GM13977 (cell line): Measurements from ENCODE around the gene CCDC149.

Experiments
- DNase-seq: peaks from one replicate; pipeline ENCODE4 v3.0.0; 2012; ENCODE audit warnings: low spot score
- in situ Hi-C: fragments of 300-500 bp; cut with MboI; formaldehyde crosslinking; loops from one replicate; pipeline ENCODE4 v1.12.0; 2022; ENCODE audit warnings: low sequenced_read_pairs, low pct_unique_long_range_greater_than_20kb, mixed read lengths, inconsistent platforms; ENCODE audit not compliant: unreplicated experiment
- TF ChIP-seq, protein P1 (sequence below): IDR thresholded peaks from 2 replicates; pipeline ENCODE4 v1.5.1; 2012; ENCODE audit warnings: mild to moderate bottlenecking, control low read depth; ENCODE audit not compliant: insufficient read depth; ENCODE audit errors: extremely low read depth, missing control alignments

The CCDC149 gene

DNA sequence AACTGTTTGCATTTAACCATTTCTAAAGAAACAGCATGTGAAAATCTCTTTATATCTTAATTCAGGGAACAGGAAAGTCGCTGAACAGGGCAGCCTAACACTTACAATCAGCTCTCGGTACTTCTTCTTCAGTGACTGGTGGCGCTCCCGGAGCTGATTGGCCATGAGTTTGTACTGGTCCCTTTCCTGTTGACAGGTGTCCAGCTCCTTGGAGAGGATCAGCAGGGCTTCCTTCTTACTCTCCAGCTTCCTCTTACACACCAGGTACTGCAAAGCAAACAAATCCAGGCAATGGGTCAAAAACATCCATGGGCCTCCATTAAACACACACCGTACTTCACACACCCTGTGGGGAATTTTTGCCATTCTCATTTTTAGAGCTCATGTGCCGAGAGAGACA lies 36.4 kb downstream of the CCDC149 start:
- DNase-seq = no peak
- in situ Hi-C loops = no loop called here
- TF ChIP-seq, protein P1, sequence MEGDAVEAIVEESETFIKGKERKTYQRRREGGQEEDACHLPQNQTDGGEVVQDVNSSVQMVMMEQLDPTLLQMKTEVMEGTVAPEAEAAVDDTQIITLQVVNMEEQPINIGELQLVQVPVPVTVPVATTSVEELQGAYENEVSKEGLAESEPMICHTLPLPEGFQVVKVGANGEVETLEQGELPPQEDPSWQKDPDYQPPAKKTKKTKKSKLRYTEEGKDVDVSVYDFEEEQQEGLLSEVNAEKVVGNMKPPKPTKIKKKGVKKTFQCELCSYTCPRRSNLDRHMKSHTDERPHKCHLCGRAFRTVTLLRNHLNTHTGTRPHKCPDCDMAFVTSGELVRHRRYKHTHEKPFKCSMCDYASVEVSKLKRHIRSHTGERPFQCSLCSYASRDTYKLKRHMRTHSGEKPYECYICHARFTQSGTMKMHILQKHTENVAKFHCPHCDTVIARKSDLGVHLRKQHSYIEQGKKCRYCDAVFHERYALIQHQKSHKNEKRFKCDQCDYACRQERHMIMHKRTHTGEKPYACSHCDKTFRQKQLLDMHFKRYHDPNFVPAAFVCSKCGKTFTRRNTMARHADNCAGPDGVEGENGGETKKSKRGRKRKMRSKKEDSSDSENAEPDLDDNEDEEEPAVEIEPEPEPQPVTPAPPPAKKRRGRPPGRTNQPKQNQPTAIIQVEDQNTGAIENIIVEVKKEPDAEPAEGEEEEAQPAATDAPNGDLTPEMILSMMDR = no peak

DNA sequence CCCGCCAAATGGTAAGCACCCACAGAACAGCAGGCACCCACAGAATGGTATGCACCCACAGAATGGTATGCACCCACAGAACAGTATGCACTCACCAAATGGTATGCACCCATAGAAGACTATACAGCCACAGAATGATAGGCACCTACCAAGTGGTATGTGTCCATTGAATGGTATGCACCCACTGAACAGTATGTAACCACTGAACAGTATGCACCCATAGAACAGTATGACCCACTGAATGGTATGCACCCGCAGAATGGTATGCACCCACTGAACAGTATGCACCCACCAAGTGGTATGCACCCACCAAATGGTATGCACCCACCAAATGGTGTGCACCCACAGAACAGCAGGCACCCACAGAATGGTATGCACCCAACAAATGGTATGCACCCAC lies 40.1 kb downstream of the CCDC149 start:
- in situ Hi-C loops = no loop called here
- TF ChIP-seq, protein P1 = no peak

DNA sequence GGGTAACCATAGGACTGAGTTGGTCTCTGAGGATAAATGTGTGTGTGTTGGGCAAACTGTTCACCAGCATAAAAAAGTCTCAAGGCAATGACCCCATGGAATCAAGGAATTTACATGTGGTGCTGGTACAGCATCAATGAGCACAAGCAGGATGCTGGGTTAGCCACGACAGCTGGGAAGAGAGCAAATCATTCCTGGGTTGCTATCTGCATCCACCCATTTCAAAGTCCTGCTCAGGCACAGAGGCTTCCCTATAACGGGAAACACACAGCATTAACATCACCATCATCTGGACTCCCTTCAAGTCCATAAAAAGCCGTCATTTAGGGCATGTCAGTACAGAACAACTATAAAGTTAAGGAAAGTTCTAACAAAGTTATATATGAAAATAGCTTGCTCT lies 41.6 kb downstream of the CCDC149 start:
- in situ Hi-C loops = no loop called here
- no peak for DNase-seq
- TF ChIP-seq, protein P1 = no peak

More for the DNA sequence above, 40.1 kb downstream of the CCDC149 start:
- DNase-seq = no peak

DNA sequence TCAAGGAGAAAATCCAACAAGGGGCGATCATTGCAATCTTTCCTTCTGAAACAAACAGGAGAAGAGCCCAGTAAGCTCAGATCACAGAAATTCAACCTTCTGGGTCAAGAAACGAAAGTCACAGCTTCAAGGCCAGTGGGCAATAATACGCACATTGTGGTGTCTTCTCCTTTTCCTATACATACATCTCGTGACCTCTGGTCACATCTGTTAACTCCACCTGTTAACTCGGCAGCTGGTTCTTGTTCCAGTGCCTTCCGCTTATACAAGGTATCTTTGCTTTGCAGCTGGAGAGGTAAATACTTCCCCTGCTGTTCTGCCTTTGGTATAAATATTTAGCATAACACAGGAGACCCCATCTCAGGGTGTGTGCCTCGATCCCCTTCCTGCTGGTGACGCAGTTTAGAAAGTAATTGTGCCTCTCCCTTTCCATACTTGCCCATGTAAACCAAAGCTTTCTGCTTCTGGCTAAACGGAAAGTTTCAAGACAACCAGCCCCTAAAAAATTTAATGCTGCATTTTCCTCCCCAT lies 45.0 kb downstream of the CCDC149 start:
- TF ChIP-seq, protein P1 = no peak
- in situ Hi-C loops = no loop called here
- DNase-seq = no peak

DNA sequence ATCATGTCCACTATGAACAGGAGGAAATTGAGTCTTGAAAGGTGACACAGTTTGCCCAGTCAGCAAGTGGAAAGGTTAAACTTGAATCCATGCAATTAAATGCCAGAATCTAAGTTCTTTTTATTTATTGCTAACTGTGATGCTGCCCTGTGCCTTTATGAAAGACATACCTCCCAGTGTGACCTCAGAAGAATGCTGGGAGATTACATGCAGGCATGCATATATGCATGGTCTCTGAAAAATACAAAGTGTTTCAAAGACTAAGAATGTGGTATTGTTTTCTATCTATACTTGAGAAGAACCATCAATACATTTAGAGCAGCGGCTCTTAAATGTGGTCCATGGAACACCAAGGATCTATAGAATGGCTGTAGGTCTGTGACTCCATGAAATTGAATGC lies 45.6 kb downstream of the CCDC149 start:
- TF ChIP-seq, protein P1 = no peak
- no peak for DNase-seq
- in situ Hi-C loops = no loop called here

DNA sequence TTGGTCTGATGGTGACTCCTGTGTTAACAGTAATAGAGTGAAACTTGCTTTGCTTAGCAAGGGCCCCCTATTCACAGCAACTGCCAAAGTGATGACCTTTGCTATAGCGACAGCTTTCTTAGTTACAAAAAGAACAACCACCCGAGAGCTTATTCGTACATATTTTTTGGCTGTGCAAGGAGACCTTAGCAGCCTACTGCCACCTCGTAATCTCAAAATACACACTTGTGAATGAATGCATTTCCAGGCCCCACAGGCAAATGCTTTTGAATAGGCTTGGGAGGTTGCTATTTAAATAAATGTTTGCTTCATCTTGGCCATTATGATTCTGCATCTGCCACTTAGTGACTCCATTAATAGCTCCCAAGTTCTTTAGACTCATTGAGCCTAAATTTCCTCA lies 47.4 kb downstream of the CCDC149 start:
- TF ChIP-seq, protein P1 = no peak
- no peak for DNase-seq
- in situ Hi-C loops = no loop called here

DNA sequence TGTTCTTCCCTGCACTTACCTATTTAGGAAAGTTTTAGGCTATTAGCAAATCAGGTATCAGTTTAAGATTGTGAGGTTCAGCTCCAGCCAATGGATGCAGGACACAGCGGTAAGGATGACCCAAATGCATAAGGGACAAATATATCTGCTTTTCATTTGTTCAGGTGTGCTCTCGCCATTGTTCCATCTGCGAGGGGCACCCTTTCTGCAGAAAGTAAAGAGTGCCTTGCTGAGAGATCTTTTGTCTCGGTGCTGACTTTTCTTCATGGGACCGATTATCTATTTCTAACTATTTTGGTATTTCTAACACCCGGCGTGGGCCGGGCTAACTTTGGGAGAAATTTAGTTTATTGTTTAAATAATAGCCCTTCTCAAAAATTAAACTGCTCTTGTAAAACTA lies 49.0 kb downstream of the CCDC149 start:
- TF ChIP-seq, protein P1 = no peak
- no peak for DNase-seq
- in situ Hi-C loops = no loop called here
